T-helper 1 cell treated with Interleukin-12 subunit alpha and Interleukin-12 subunit beta and Interleukin-4 antibody, amounts not matched to agents 30 ng/mL and 1 ng/mL, for 36 hours (primary cell): ENCODE measurements around the gene TOX2. TPM values are rescaled to one million over a fixed set of nuclear protein-coding genes. Genes with fewer than 3 reads are reported as not detected.

Experiments used
- intact Hi-C: fragments of 100-400 bp; cut with micrococcal nuclease; formaldehyde crosslinking; loops from one replicate; pipeline ENCODE4 v1.15.1; 2024
- total RNA-seq: library from RNA; stranded (reverse); gene quantifications from 2 replicates; pipeline ENCODE4 v1.2.3, GENCODE V29; 2022

The TOX2 gene
- total RNA-seq, 1 donor from 2014 or later: 16.0 TPM

GRCh38 chr20:43955062-43955749 lies 40.6 kb downstream of the TOX2 start:
- intact Hi-C loops: loop anchor here (1.0 to 2.0 kb wide), 4 partner anchors 14 to 116 kb away; no protein-coding TSS in a partner anchor

DNA sequence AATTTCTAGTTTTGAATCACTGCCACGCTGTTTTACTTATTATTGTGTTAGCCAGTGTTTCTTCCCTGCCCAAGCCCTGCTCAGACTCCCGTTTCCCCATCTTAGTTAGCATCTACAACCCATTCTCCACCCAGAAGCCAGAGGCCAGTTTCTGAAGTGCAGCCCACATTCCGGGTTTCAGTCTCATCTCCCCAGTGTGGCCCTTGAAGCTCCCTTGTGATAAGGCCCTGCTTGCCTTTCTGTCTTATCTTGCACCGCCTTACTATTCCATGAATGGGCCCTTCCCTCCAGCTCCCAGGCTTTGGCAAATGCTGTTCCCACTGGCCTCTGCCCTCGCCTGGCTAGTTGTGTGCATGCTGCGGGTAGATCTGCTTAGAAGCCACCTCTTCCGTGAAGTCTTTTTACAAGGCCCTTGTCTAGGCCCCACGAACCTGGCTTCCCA lies 41.1 kb downstream of the TOX2 start:
- intact Hi-C loops: loop anchor here (1.0 to 2.0 kb wide), 4 partner anchors 15 to 116 kb away; no protein-coding TSS in a partner anchor

DNA sequence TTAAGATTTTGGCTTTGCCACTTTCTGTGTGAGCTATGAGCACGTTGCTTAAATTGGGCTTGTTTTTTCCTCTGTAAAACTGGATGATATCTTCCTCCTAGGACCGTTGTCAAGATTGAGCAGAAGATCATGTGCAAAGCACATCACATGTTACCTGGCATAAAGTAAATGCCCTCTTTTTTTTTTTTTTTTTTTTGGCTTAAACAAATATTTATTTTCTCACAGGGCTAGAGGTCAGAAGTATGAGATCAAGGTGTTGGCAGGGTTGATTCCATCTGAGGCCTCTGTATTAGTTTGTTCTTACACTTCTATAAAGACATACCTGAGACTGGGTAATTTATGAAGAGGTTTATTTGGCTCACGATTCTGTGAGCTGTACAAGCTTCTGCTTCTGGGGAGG lies 42.7 kb downstream of the TOX2 start:
- intact Hi-C loops: no loop called here

GRCh38 chr20:43958626-43959025 lies 44.0 kb downstream of the TOX2 start:
- intact Hi-C loops: no loop called here

DNA sequence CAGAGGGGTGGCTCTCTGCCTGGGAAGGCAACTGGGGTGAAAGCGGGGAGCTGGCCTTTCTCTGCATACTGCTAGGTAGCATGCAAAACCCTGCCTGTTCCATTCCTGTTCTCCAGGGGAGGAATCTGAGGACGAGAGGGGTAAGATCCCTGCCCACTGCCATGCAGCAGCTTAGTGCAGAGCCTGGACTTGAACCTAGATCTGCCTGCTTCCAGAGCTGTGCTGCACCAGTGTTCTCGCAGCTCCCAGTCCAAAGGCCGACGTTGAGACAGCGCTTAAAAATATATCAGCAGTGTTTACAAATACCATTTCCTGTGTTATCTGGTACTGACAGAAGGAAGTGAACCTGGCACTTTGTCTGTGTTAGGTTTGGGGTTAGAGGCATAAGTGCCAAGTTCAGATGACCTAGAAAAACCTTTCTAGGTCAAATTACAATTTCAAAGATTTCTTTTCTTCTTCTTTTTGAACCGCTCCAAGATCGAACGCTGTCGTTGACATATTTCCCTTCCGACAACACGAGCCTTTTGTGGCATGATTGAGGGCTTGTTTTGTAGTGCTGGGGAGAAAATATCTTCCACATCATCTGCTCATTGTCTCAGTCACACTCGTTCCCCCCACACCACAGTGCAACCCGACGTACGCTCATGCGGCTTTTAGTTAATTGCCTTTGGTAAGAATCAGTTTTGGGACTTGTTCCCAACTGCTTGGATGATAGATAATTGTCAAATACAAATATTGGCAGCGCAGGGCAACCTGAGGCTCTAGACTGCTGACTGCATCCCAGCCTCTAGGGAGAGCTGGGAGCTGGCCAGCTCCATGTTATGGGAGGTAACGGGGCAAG lies 44.6 kb downstream of the TOX2 start:
- intact Hi-C loops: no loop called here

DNA sequence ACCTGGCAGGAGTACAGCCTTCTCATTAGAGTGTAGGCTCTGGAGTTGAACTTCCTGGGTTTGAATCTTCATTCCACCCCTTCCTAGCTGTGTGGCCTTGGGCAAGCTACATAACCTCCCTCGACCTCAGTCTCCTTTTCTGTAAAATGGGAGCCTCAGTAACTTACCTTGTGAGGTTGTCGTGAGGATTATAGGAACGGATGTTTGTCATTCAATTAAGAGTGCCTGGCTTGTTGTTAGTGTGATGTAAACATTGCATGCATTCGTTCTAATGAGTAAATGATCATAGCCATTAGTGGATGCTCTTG lies 45.2 kb downstream of the TOX2 start:
- intact Hi-C loops: no loop called here

GRCh38 chr20:43960231-43960630 lies 45.6 kb downstream of the TOX2 start:
- intact Hi-C loops: no loop called here

DNA sequence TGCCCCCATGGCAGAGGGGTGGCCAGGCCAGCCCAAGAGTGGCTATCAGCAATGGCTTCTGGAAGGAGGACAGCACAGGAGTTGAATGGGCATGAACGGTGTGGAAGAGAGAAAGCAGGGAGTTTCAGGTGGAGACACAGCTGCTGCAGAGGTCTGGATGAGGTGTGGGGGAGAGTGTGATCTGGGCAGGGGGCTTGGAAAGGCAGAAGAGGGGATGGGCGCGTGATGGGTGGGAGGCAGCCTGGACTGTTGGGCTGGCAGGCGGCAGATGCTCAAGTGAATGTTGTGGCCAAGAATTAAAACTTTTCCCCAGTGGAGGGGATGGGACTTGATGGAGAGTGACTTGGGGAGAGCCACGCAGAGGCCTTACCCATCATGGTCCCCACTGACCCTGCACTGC lies 46.5 kb downstream of the TOX2 start:
- intact Hi-C loops: no loop called here

DNA sequence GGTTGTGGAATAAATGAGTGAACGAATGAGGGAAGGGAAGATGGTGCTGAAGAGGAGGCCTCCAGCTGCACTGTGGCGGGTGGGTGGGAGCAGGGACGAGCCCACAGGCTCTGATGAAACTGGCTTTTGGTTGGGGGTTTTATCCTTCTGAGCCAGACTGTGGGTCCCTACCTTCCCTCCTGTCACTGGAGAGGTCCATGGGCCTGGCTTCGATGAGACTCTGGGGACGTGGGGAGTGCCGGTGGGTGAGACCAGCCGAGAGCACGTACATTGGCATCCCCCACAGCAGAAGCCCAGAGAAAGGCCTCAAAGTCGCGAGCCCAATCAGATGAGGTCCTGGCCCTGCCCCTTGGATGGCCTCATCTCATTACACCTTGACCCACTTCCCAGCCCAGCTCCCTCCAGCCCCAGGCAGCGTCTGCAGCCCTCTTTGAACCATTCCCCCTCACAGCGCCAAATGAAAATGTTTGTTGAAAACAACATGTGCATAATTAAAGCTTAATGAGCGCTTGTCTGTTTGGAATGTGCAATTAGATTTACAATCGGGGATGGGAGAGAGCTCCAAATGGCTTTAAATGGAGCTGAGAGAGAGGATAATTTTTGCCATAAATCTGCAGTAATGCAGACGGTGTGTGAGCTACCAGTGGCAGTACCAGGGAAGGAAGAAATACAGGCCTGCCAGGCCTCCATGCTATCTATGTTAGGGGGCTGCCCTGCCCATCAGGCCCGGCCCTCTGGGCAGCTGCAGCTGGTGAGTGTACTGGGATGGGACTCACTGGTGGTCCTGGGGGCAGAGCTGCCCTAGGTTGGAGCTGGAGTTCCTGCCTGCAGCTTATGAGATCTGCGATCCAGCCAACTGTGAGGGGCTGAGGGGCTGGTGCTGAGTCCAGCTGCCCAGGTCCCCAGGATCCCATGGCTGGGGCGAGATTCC lies 47.2 kb downstream of the TOX2 start:
- intact Hi-C loops: no loop called here

DNA sequence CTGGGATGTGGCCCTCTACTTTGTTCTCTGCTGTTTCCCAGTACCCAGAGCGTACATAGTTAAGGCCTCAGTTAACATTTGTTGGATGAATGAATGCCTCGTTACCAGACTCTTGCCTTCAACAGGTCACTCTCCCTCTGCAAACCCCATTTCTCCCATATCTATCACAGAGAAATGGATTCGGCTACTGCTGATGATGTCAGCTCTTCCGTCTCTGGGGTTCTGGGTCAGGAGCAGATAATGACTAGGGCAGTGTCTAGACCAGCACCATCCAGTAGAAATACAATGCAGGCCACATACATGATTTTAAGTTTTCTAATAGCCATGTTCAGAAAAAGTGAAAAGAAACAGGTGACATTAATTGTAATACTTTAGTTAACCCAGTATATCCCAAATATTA lies 47.9 kb downstream of the TOX2 start:
- intact Hi-C loops: no loop called here

- intact Hi-C loops: no loop called here
Measured at GRCh38 chr20:43963233-43963632, 48.6 kb downstream of the TOX2 start.

DNA sequence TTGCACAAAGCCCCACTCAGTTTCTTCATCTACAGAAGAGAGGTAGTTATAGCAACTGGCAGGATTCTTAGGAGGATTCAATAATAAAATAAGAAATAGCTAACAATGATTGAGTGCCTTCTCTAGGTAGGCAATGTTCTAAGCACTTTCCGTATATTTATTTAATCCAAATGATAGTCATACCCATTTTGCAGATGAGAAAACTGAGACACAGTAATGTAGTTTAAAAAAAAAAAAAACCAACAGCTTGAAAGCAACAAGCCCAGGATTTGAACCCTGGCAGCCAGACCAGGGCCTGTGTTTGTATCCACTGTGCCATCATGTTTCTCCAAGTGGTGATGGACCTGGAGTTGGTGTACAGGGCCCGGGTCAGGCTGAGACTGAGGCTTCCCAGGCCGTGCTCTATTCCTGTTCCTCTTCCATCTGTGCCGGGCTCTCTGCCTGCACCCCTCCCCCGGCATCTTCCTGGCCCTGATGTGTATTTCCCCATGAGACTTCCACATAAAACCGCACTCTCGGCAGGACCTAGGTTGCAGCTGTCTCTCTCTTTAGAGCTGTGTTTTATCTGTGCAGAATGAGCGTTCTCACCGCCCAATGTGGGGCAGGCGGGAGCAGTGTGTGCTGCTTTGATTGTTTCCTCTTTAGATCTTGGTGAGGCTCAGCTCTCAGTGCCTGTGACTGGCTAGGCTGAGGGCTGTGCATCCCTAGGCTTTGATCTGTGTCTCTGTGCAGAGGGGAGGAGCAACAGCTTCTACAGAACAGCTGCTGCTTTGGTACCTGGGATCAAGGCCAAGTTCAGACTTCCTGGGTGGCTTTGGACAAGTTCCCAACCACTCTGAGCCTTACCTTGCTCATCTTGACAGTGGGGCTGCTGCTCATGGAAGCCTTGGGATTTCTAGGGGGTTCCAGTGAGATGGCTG lies 49.5 kb downstream of the TOX2 start:
- intact Hi-C loops: no loop called here

GRCh38 chr20:43968341-43969000 lies 53.8 kb downstream of the TOX2 start:
- intact Hi-C loops: no loop called here

DNA sequence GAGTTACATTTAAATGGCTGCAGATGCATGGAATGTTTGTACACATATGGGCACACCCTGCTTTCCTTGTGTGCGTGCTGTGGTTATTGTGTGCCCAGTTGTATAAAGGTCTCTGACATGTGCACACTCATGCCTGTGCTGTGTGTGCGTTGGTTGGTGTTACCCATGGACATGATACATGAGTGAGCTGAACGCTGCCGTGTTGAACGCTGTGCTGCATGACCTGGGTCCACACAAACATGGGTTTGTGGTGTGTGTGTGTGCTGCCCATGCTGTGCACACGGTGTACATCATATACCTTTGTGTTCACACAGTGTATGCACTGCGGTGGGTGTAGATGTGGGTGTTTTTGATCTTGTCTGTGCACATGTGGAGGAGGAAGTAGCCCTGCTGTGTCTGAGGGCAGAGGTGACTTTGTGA lies 54.4 kb downstream of the TOX2 start:
- intact Hi-C loops: no loop called here

DNA sequence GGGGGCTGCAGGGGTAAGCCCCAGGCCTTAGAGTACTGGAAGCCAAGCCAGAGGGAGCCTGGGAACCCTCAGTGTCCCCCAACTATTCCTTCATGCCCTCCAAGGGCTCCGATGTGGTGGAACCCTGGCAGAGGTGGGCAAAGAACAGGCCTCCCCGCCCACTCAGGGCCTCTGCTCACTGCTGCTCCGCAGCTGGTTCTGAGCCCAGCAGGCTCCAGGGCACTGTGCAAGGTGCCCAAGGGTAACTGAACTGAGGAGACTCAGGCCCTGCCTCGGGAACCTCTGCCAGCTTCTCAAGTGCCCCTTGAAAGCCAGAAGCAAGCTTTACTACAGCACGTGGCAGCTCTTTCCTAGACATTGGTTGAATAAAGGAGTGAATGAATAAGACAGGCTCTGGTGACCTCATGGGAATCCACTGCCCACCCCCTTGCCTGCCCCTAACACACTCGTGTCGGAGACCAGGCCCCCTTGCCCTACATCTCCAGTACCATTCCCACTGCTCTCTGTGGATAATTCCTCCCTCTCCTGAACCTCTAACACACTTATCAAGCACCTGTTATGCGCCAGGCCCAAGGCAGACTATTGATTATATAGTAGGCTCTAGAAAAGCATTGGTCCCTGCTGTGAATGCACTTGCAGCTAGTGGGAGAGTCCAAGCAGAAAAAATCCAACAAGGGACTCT lies 55.0 kb downstream of the TOX2 start:
- intact Hi-C loops: no loop called here

GRCh38 chr20:43971267-43971666 lies 56.6 kb downstream of the TOX2 start:
- intact Hi-C loops: no loop called here

- intact Hi-C loops: no loop called here
Measured at GRCh38 chr20:43972051-43972450, 57.4 kb downstream of the TOX2 start.

DNA sequence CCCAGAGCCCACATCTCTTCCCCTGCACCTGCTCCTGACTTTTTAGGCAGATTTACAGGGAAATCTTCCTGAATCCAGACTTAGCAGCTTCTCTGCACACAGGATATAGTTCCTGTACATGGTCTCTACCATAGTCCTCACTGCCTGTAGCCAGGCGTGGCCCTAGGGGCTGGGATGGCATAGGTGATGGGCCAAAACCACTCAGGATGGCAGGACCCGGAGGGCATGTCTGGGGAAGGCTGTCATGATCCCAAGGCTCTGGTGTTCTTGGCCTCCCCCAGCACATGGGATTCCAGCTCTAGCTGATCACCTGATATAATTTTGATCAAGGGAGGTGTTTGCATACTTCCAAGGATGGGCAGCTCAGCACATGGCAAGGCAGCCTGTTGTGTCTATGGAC lies 58.0 kb downstream of the TOX2 start:
- intact Hi-C loops: no loop called here

DNA sequence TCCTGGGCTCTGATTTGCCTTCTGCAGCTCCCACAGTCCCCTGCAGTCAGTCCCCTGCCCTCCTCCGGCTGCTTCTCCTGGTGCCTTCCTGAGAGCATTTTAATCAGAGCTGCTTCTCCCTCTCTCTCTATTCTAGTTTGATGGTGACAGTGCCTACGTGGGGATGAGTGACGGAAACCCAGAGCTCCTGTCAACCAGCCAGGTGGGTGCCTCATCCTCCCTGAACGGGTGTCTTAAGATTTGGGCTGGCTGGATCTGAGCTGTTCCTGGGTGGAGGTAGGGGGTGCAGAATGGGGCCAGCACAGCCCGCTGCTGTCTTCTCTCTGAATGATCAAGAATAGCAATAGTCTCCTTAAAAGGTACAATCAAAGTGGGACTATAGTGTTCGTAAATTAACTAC lies 58.6 kb downstream of the TOX2 start:
- intact Hi-C loops: no loop called here
